HEK293T (cell line): ENCODE results near the gene KIAA0040.

Experiments used
- CTCF ChIA-PET: fragments of 350-600 bp; formaldehyde crosslinking; extraction: SDS; loops from one replicate; lab custom pipeline; 2021; ENCODE audit warnings: antibody characterized with exemption, inconsistent platforms; lab: Yijun Ruan, JAX
- POLR2A ChIA-PET: fragments of 350-600 bp; formaldehyde crosslinking; extraction: SDS; loops from one replicate; lab custom pipeline; 2020; ENCODE audit warnings: antibody characterized with exemption, inconsistent platforms; lab: Yijun Ruan, JAX
- DNase-seq: peaks from one replicate; pipeline ENCODE4 v3.0.0; 2012; ENCODE audit warnings: mixed read lengths; ENCODE audit errors: extremely low spot score
- ARNT ChIP-seq: fragments of 450-650 bp; IDR thresholded peaks from 2 replicates; pipeline ENCODE4 v1.6.1; 2017; ENCODE audit warnings: mild to moderate bottlenecking
- BHLHE40 ChIP-seq: fragments of 450-650 bp; IDR thresholded peaks from 2 replicates; pipeline ENCODE4 v1.6.1; 2016; ENCODE audit warnings: mild to moderate bottlenecking, moderate library complexity, borderline replicate concordance
- CTBP1 ChIP-seq: fragments of 450-650 bp; IDR thresholded peaks from 2 replicates; pipeline ENCODE4 v1.6.1; 2016; ENCODE audit warnings: borderline replicate concordance
- ELF4 ChIP-seq: fragments of 450-650 bp; IDR thresholded peaks from 2 replicates; pipeline ENCODE4 v1.6.1; 2017; ENCODE audit warnings: antibody characterized with exemption
- FOXA1 ChIP-seq: fragments of 450-650 bp; IDR thresholded peaks from 2 replicates; pipeline ENCODE4 v1.6.1; 2016; ENCODE audit warnings: mild to moderate bottlenecking
- FOXK2 ChIP-seq: fragments of 450-650 bp; IDR thresholded peaks from 2 replicates; pipeline ENCODE4 v1.6.1; 2016; ENCODE audit warnings: mild to moderate bottlenecking
- FOXM1 ChIP-seq: fragments of 450-650 bp; IDR thresholded peaks from 2 replicates; pipeline ENCODE4 v1.6.1; 2017; ENCODE audit warnings: mild to moderate bottlenecking, borderline replicate concordance
- HDGF ChIP-seq: fragments of 450-650 bp; IDR thresholded peaks from 2 replicates; pipeline ENCODE4 v1.6.1; 2017; ENCODE audit warnings: antibody characterized with exemption, borderline replicate concordance
- L3MBTL2 ChIP-seq: fragments of 450-650 bp; conservative IDR thresholded peaks from 2 replicates; pipeline ENCODE4 v1.6.1; 2016; ENCODE audit warnings: mild to moderate bottlenecking
- LEF1 ChIP-seq: fragments of 450-650 bp; IDR thresholded peaks from 2 replicates; pipeline ENCODE4 v1.6.1; 2017; ENCODE audit warnings: mild to moderate bottlenecking, borderline replicate concordance
- NFRKB ChIP-seq: fragments of 450-650 bp; IDR thresholded peaks from 2 replicates; pipeline ENCODE4 v1.6.1; 2016; ENCODE audit warnings: mild to moderate bottlenecking, moderate library complexity
- SP1 ChIP-seq: fragments of 450-650 bp; IDR thresholded peaks from 2 replicates; pipeline ENCODE4 v1.6.1; 2017
- SUZ12 ChIP-seq: fragments of 450-650 bp; IDR thresholded peaks from 2 replicates; pipeline ENCODE4 v1.6.1; 2016; ENCODE audit warnings: mild to moderate bottlenecking
- TARDBP ChIP-seq: fragments of 450-650 bp; IDR thresholded peaks from 2 replicates; pipeline ENCODE4 v1.6.1; 2016
- ZNF384 ChIP-seq: fragments of 450-650 bp; IDR thresholded peaks from 2 replicates; pipeline ENCODE4 v1.6.1; 2016
- TF ChIP-seq, protein P1 (sequence below): fragments of 450-650 bp; IDR thresholded peaks from 2 replicates; pipeline ENCODE4 v1.6.1; 2016

Gene KIAA0040

DNA sequence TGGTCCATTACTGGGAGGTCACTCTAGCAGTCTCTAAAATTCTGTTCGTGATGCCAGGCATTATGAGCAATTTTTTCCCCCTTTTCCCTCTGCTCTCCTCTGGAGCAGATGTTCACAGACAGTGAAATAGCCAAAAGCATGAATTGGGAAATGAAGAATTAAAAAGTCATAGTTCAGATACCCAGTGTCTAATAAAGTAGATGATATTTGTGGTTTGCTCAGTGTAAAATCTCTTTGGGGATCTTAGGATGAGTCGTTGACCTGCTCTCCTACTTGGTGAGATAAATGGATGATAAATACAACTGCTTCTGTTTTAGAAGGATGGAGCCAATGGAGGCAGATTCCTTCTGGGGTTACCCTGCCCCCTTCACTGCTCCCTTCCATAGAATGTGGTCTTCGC is 56.3 kb downstream of the KIAA0040 start:
- no peak for TF ChIP-seq LEF1
- CTCF ChIA-PET: interaction anchor here (2.1 kb wide), 1 partner anchor 10 kb away, joined by 9 read pairs; no protein-coding TSS in a partner anchor
- no peak for DNase-seq
- POLR2A ChIA-PET: no interaction called here

DNA sequence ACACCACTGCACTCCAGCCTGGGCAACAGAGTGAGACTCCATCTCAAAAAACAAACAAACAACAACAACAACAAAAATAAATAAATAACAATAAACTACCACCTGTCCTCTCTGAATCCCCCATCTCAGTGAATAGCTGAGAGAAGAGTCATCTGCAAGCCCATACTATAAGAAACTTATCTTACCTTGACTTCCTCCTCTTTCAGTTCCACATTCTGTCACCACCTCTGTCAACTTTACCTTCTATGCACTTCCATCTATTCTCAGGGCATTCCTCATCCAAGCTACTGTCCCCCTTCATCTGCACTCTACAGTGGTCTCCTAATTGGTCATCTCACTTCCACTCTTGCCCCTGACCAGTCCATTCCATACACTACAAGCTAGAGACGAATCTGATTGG is 58.1 kb downstream of the KIAA0040 start:
- POLR2A ChIA-PET: interaction anchor here (0.9 kb wide), 1 partner anchor 111 kb away, joined by 3 read pairs; the partner anchor contains the start of gene MRPS14
- CTCF ChIA-PET: interaction anchor here (1.0 kb wide), 1 partner anchor 9 kb away, joined by 3 read pairs; no protein-coding TSS in a partner anchor
- TF ChIP-seq SP1 (no peak), FOXK2 (no peak), ELF4 (no peak), FOXM1 (no peak), HDGF (no peak), CTBP1 (no peak), TARDBP (no peak), BHLHE40 (no peak), ARNT (no peak), ZNF384 (no peak)
- TF ChIP-seq, protein P1, sequence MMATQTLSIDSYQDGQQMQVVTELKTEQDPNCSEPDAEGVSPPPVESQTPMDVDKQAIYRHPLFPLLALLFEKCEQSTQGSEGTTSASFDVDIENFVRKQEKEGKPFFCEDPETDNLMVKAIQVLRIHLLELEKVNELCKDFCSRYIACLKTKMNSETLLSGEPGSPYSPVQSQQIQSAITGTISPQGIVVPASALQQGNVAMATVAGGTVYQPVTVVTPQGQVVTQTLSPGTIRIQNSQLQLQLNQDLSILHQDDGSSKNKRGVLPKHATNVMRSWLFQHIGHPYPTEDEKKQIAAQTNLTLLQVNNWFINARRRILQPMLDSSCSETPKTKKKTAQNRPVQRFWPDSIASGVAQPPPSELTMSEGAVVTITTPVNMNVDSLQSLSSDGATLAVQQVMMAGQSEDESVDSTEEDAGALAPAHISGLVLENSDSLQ: no peak
- no peak for DNase-seq

DNA sequence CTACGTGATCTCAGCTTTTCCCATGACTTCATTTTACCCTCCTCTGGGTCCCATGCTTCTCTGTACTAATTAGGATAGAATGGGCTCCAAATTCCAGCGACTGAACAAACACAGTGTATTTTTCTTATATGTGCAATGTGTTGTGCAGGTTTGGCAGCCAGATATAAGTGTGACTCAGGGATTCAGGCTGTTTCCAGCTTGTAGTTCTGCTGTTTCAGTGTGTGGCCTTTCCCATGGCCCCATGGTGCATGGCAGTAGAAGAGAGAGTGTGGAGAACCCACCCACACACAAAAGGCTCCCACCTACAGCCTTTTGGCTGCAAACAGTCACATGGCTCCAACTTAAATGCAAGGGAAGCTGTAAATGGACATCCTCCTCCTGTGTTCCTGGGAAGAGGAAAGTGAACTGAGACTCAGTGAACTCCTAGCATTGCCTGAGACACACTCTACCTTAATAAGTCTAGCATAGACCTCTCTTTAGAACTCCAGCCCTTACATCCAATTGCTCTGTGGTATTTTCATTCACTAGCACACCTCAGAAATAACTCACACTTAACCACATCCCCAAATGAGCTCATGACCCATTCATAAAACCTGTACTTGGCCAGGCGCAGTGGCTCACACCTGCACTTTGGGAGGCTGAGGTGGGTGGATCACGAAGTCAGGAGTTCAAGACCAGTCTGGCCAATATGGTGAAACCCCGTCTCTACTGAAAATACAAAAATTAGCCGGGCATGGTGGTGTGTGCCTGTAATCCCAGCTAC is 58.7 kb downstream of the KIAA0040 start:
- ChIA-PET POLR2A (interaction anchor here (0.9 kb wide), 1 partner anchor 111 kb away, joined by 3 read pairs; the partner anchor contains the start of gene MRPS14), CTCF (interaction anchor here (1.0 kb wide), 1 partner anchor 9 kb away, joined by 3 read pairs; no protein-coding TSS in a partner anchor)
- DNase-seq: no peak
- TF ChIP-seq FOXM1 (no peak), HDGF (no peak), NFRKB (no peak), ARNT (no peak), SUZ12 (no peak), FOXA1 (no peak), L3MBTL2 (no peak)
- TF ChIP-seq, protein P1: no peak

DNA sequence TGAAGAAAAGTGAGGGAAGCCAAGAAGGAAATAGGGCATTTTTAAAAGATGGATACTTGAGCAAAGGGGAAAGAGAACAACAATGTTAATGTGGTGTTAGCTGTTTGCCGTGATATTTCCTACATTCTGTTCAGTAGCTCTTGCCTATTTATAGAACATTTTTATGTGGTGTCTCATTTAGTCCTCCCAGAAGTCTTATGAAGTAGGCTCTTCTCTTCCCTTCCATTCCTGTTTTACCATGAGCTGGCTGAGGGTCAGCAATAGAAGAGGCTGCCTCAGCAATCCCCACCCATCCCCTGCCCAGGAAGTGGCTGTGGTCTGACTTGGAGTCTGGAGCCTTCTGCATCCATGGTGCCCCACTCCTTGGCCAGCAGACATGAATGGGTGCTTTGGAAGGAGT is 60.1 kb downstream of the KIAA0040 start:
- no peak for DNase-seq
- POLR2A ChIA-PET: no interaction called here
- CTCF ChIA-PET: no interaction called here
- no peak for TF ChIP-seq NFRKB
- TF ChIP-seq ELF4: no peak
- TF ChIP-seq FOXA1: no peak
- TF ChIP-seq SP1: no peak

DNA sequence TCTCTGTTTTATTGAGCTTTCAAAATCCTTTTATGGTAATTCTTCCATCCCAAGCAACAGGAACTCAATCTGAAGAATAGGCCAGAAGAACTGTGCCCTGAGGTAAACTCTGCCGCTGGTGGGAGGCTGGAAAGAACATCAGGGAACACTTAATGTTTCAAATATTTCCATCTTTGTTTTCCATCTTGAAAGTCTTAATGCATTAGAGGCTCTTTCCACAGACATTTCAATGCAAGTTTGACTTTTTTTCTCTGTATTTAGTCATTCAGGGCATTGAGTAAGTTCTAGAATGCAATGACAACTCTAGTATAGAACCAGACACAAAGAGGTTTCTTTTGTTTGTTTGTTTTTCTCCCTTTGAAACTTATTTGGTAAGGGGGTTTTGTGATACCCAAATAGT is 61.5 kb downstream of the KIAA0040 start:
- CTCF ChIA-PET: no interaction called here
- DNase-seq: no peak
- TF ChIP-seq SUZ12: no peak
- TF ChIP-seq FOXA1: no peak
- POLR2A ChIA-PET: no interaction called here

DNA sequence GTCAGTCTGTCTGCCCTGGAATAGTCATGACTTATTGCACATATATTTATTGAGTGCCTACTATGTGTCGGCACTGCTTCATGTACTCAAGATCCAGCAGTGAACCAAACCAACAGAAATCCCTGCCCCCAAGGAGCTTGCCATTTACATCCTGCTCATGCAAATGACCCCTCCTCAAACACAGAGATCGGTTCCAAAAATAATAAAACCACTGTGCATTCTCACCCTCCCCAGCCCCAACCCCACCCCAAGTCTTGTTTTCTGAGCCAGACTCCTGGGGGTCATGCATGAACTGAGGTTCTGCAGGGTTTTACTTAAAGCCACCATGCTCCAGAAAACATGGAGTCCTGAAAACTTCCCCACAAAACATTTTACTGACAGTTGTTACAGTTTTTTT is 61.9 kb downstream of the KIAA0040 start:
- POLR2A ChIA-PET: no interaction called here
- TF ChIP-seq FOXA1 (no peak), ARNT (no peak), BHLHE40 (no peak), SUZ12 (no peak), TARDBP (no peak), SP1 (no peak), FOXM1 (no peak), NFRKB (no peak), ELF4 (no peak), ZNF384 (no peak), FOXK2 (no peak), LEF1 (no peak), CTBP1 (no peak), HDGF (no peak), L3MBTL2 (no peak)
- TF ChIP-seq, protein P1: no peak
- no peak for DNase-seq
- CTCF ChIA-PET: no interaction called here

DNA sequence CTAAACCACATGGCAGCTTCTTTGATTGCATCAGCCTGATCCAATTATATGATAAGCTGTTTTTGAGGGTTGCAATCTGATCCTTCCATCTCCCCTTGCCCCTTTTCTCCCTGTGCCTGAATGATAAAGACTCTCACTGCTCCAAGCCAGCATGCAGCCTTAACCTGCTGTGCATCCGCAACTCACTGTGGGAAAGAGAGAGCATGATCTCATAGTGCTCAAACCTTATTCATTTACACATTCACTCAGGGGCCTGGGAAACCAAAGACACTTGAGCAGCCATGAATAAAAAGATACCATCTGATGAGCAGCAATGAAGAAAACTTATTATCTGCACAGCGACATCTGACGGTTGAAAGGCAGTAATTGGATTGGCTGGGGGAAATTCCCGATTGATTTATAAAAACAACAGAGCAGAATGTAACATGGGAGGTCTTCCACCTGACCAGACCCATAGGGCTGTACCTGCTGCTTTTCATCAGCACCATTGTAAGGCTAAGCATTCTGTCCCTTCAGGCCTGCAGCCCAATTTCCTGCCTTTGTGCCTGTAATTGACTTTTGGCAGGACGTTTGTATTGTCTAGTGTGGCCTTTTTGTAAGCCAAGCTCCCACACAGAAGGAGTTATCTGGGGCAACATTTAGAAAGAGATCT is 62.5 kb downstream of the KIAA0040 start:
- ChIA-PET POLR2A (no interaction called here), CTCF (no interaction called here)
- no peak for DNase-seq
- no peak for TF ChIP-seq FOXA1
- TF ChIP-seq SP1: no peak
- no peak for TF ChIP-seq ARNT
- TF ChIP-seq ZNF384: no peak
- no peak for TF ChIP-seq SUZ12
- TF ChIP-seq BHLHE40: no peak
- no peak for TF ChIP-seq HDGF
- TF ChIP-seq FOXM1: no peak
- no peak for TF ChIP-seq LEF1
- TF ChIP-seq FOXK2: no peak
